Panc1 (cell line): ENCODE data around the gene CD2BP2. TPM values are rescaled to one million over a fixed set of nuclear protein-coding genes. Genes with fewer than 3 reads are reported as not detected.
A peak's percentile ranks its signal among the peaks of the same experiment; 100 is the strongest.

Experiments
- ATAC-seq: fragments of 200-7000 bp; cut with Tn5 transposase; 2 replicates; pipeline ENCODE4 v1.9.1; 2020; ENCODE audit warnings: mild to moderate bottlenecking, moderate library complexity
- BruUV-seq: library from RNA; stranded (reverse); fragments of 400-500 nt; replicated peaks from 2 replicates; lab custom pipeline; 2021; lab: Mats Ljungman, UMichigan
- CTCF ChIA-PET: fragments of 300-600 bp; sonication (Branson Sonifier 250); formaldehyde crosslinking; loops from one replicate; lab custom pipeline; 2022; ENCODE audit warnings: antibody characterized with exemption; lab: Charles Lee
- POLR2A ChIA-PET: fragments of 300-600 bp; sonication (Branson Sonifier 250); formaldehyde crosslinking; loops from one replicate; lab custom pipeline; 2022; ENCODE audit warnings: antibody characterized with exemption; lab: Charles Lee
- DNase-seq: peaks from one replicate; pipeline ENCODE4 v3.0.0-alpha.2; 2010; ENCODE audit warnings: low read depth, low spot score
- H3K27ac ChIP-seq: 2 replicates; pipeline ENCODE4 v1.5.1; 2011; ENCODE audit warnings: mild to moderate bottlenecking, low read length, inconsistent platforms
- H3K27me3 ChIP-seq: fragments of 200-500 bp; sonication (Bioruptor generic); 2 replicates; pipeline ENCODE4 v1.6.0; 2014; ENCODE audit warnings: low read length, inconsistent platforms; ENCODE audit not compliant: control insufficient read depth, insufficient read depth
- H3K36me3 ChIP-seq: fragments of 200-500 bp; sonication (Bioruptor generic); 2 replicates; pipeline ENCODE4 v1.5.1; 2014; ENCODE audit warnings: inconsistent platforms, mild to moderate bottlenecking, low read length, moderate library complexity; ENCODE audit not compliant: control insufficient read depth, insufficient read depth
- H3K4me1 ChIP-seq: 2 replicates; pipeline ENCODE4 v1.5.1; 2011; ENCODE audit warnings: inconsistent platforms, mild to moderate bottlenecking, low read length, moderate library complexity; ENCODE audit not compliant: control insufficient read depth, insufficient read depth
- H3K4me3 ChIP-seq, 2 experiments: 2 replicates each; pipeline ENCODE4 v1.5.1; 2011 to 2012; ENCODE audit warnings: low read depth in 2 of 2, low read length in 2 of 2, mild to moderate bottlenecking in 2 of 2, inconsistent platforms in 1 of 2, moderate library complexity in 1 of 2
- H3K9me3 ChIP-seq: fragments of 200-500 bp; sonication (Bioruptor generic); 2 replicates; pipeline ENCODE4 v1.5.1; 2014; ENCODE audit warnings: low read depth, mild to moderate bottlenecking, inconsistent platforms, low read length, moderate library complexity; ENCODE audit not compliant: control insufficient read depth, insufficient read depth
- POLR2AphosphoS5 ChIP-seq: IDR thresholded peaks from 2 replicates; pipeline ENCODE4 v1.6.1; 2012; ENCODE audit warnings: mild to moderate bottlenecking, low read depth, low read length, moderate library complexity
- SIN3A ChIP-seq: IDR thresholded peaks from 2 replicates; pipeline ENCODE4 v1.6.1; 2012; ENCODE audit warnings: low read depth, mild to moderate bottlenecking, low read length, moderate library complexity, borderline replicate concordance; ENCODE audit not compliant: insufficient read depth
- TCF7L2 ChIP-seq: IDR thresholded peaks from 2 replicates; pipeline ENCODE4 v1.6.1; 2011; ENCODE audit warnings: mild to moderate bottlenecking, low read depth, low read length, inconsistent platforms
- in situ Hi-C: cut with HindIII; loops from 2 replicates; pipeline ENCODE4 v1.10.0; 2016; ENCODE audit warnings: low sequenced_read_pairs, low pct_unique_long_range_greater_than_20kb
- intact Hi-C: fragments of 100-400 bp; cut with micrococcal nuclease; formaldehyde crosslinking; loops from one replicate; pipeline ENCODE4 v1.10.0; 2022; ENCODE audit not compliant: unreplicated experiment
- total RNA-seq: library from RNA; stranded (reverse); gene quantifications from one replicate; pipeline ENCODE4 v1.2.1, GENCODE V29; 2021; ENCODE audit not compliant: unreplicated experiment
- TF ChIP-seq, protein P1 (sequence below): fragments of 450-650 bp; IDR thresholded peaks from 2 replicates; pipeline ENCODE4 v1.5.1; 2017; ENCODE audit warnings: mild to moderate bottlenecking
- TF ChIP-seq, protein P2 (sequence below), 2 experiments: IDR thresholded peaks; 2 replicates each; pipeline ENCODE4 v1.6.1; 2011 to 2012; ENCODE audit warnings: low read depth in 2 of 2, control low read depth in 1 of 2, low read length in 1 of 2, mild to moderate bottlenecking in 1 of 2, moderate library complexity in 1 of 2; ENCODE audit not compliant: insufficient read depth in 1 of 2

The CD2BP2 gene
- total RNA-seq, 1 experiment from 2014 or later: 90.7 TPM

DNA sequence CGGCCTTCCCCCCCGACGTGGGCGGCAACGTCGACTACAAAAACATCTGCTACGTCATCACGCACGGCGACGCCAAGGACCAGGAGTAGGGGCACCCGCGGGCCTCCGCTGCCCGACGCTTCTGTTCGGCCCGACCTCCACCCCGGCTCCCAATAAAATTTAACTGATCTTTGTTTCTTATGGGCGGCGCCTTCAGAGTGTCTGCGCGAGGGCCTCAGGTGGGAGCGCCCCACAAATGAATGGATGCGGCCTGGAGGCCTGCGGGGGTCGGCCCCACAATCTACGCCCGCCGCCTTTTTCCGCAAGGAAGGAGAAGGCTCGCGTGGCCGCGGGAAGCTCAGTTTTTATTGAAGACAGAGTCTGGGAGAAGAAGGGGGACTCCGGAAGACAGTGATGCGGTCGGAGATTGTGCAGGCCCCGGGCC, 22.7 kb upstream of the CD2BP2 start:
- CTCF ChIA-PET: interaction anchor here (0.8 kb wide), 1 partner anchor 29 kb away, joined by 4 read pairs; no protein-coding TSS in a partner anchor
- BruUV-seq: no TSS peak
- POLR2A ChIA-PET: interaction anchor here (0.6 to 0.7 kb wide), 4 partner anchors 8 to 259 kb away, joined by 3 to 7 read pairs (median 4); no protein-coding TSS in a partner anchor
- Histone ChIP-seq H3K27ac (peak overlapping the region; percentile 87), H3K4me1 (peaks cover 7% of the 10 kb centered on the region), H3K36me3 (no peaks in the 10 kb centered on the region; the same call in 1 of the 2 replicates), H3K9me3 (no peaks in the 10 kb centered on the region), H3K27me3 (no peaks in the 10 kb centered on the region), H3K4me3 (peak overlapping the region; percentile 89 to 96)
- intact Hi-C loops (no loop called here), in situ Hi-C loops (no loop called here)
- peak; percentile 83 for ATAC-seq
- TF ChIP-seq, protein P1, sequence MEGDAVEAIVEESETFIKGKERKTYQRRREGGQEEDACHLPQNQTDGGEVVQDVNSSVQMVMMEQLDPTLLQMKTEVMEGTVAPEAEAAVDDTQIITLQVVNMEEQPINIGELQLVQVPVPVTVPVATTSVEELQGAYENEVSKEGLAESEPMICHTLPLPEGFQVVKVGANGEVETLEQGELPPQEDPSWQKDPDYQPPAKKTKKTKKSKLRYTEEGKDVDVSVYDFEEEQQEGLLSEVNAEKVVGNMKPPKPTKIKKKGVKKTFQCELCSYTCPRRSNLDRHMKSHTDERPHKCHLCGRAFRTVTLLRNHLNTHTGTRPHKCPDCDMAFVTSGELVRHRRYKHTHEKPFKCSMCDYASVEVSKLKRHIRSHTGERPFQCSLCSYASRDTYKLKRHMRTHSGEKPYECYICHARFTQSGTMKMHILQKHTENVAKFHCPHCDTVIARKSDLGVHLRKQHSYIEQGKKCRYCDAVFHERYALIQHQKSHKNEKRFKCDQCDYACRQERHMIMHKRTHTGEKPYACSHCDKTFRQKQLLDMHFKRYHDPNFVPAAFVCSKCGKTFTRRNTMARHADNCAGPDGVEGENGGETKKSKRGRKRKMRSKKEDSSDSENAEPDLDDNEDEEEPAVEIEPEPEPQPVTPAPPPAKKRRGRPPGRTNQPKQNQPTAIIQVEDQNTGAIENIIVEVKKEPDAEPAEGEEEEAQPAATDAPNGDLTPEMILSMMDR: no peak
- TF ChIP-seq TCF7L2 (peak; percentile 61), POLR2AphosphoS5 (peak; percentile 46)
- DNase-seq: no peak

DNA sequence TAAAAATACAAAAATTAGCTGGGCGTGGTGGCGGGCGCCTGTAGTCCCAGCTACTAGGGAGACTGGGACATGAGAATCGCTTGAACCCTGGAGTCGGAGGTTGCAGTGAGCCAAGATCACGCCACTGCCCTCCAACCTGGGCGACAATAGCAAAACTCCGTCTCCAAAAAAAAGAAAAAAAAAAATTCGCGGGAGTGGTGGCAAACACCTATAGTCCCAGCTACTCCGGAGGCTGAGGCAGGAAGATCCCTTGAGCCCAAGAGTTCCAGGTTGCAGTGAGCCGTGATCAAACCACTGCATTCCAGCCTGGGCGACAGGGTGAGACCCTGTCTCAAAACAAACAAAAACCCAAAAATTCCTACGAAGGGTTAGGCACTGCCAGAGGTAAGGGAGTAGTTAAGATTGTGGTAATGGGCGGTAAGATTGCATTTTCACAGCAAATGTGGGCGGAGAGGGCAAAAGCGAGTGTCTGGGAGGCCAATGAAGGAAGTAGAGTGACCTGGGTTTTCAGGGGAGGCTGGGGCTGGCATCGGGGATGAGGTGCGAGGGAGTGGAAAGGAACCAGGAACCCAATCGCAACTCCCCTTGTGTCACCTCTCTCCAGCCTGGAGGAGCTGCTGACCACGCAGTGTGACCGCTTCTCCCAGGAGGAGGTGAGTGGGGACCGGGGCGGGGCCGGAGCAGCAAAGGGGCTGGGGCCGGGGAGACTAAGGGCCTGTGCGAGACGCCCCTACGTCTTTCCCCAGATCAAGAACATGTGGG, 22.1 kb upstream of the CD2BP2 start:
- TF ChIP-seq POLR2AphosphoS5 (no peak), SIN3A (no peak), TCF7L2 (no peak)
- TF ChIP-seq, protein P1: no peak
- TF ChIP-seq, protein P2, sequence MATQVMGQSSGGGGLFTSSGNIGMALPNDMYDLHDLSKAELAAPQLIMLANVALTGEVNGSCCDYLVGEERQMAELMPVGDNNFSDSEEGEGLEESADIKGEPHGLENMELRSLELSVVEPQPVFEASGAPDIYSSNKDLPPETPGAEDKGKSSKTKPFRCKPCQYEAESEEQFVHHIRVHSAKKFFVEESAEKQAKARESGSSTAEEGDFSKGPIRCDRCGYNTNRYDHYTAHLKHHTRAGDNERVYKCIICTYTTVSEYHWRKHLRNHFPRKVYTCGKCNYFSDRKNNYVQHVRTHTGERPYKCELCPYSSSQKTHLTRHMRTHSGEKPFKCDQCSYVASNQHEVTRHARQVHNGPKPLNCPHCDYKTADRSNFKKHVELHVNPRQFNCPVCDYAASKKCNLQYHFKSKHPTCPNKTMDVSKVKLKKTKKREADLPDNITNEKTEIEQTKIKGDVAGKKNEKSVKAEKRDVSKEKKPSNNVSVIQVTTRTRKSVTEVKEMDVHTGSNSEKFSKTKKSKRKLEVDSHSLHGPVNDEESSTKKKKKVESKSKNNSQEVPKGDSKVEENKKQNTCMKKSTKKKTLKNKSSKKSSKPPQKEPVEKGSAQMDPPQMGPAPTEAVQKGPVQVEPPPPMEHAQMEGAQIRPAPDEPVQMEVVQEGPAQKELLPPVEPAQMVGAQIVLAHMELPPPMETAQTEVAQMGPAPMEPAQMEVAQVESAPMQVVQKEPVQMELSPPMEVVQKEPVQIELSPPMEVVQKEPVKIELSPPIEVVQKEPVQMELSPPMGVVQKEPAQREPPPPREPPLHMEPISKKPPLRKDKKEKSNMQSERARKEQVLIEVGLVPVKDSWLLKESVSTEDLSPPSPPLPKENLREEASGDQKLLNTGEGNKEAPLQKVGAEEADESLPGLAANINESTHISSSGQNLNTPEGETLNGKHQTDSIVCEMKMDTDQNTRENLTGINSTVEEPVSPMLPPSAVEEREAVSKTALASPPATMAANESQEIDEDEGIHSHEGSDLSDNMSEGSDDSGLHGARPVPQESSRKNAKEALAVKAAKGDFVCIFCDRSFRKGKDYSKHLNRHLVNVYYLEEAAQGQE (IDR thresholded peaks at IDR 0.05; ENCODE audit: insufficient read depth in 1 of 2, low read depth in 2 of 2, low read length in 1 of 2): no peak
- in situ Hi-C loops: no loop called here
- H3K9me3 ChIP-seq: no peaks in the 10 kb centered on the region
- DNase-seq (no peak), ATAC-seq (no peak)
- BruUV-seq: TSS peak; percentile 49
- H3K27me3 ChIP-seq: no peaks in the 10 kb centered on the region
- H3K36me3 ChIP-seq: no peaks in the 10 kb centered on the region; the same call in 1 of the 2 replicates
- ChIA-PET CTCF (no interaction called here), POLR2A (interaction anchor here (0.6 kb wide), 1 partner anchor 21 kb away, joined by 13 read pairs; no protein-coding TSS in a partner anchor)
- H3K27ac ChIP-seq: peak overlapping the region; percentile 87
- H3K4me3 ChIP-seq: peak overlapping the region; percentile 89 to 96
- intact Hi-C loops: no loop called here
- peaks cover 7% of the 10 kb centered on the region for H3K4me1 ChIP-seq
